ENCODE data around the gene PTPRG. TPM values are rescaled to one million over a fixed set of nuclear protein-coding genes. Genes with fewer than 3 reads are reported as not detected.
A peak's percentile ranks its signal among the peaks of the same experiment; 100 is the strongest.

Gene PTPRG
- total and polyA plus RNA-seq, 10 of the 15 experiments (the other 5 are each of a cell fraction or from before 2014, with no cell fraction given) = 0.29 to 20.7 (median 1.4) TPM

- no peak for TF ChIP-seq STAT3 (IDR thresholded peaks at IDR 0.05; ENCODE audit: low read depth, low read length)
- no peak for TF ChIP-seq CREM (IDR thresholded peaks at IDR 0.05; ENCODE audit: low read depth)
- TF ChIP-seq SMAD1 (IDR thresholded peaks at IDR 0.05; ENCODE audit: low read depth, partially characterized antibody) = no peak
- TF ChIP-seq FOXM1 (IDR thresholded peaks at IDR 0.05; ENCODE audit: low read depth, low read length) = no peak
- TF ChIP-seq IRF4 (IDR thresholded peaks at IDR 0.05; ENCODE audit: low read depth, low read length) = no peak
- no peak for TF ChIP-seq ETV6 (conservative IDR thresholded peaks at IDR 0.05 in 1 of 2, IDR thresholded peaks at IDR 0.05 in 1 of 2; ENCODE audit: borderline replicate concordance in 1 of 2, low read depth in 1 of 2)
These were observed 252.3 kb downstream of the PTPRG start (continued) for GRCh38 chr3:61813636-61814035.

DNA sequence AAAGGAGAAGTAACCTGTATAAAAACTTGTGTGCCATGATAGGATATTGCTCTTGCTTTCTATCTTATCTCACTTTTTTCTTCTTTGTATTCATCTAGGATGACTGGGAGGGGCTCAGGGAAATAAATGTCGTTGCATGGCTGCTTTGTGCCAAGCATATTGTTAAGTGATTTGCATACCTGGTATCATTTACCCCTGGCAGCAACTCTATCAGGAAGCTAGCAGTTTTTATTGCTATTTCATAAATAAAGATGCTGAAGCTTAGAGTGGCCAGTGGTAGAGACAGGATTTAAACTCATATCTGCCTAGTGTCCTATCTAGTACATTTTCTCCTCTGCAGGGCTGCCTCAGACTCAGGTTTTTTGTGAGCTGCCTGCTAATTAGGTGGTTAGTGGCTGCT, 253.3 kb downstream of the PTPRG start:
- Histone ChIP-seq H3K36me3 (ENCODE audit: control insufficient read depth in 2 of 2, insufficient read depth in 2 of 2, low read length in 1 of 2) (no peaks in the 10 kb centered on the region), H3K27me3 (replicated peaks in 1 of 2; ENCODE audit: control insufficient read depth in 2 of 2, insufficient read depth in 2 of 2, low read length in 1 of 2) (no peaks in the 10 kb centered on the region), H3K9ac (ENCODE audit: control insufficient read depth, insufficient read depth, low read length) (no peak overlapping the region), H2AFZ (ENCODE audit: control insufficient read depth, low read depth, low read length) (no peak overlapping the region), H3K9me3 (replicated peaks; ENCODE audit: control insufficient read depth, insufficient read depth, low read length) (no peaks in the 10 kb centered on the region), H3K4me1 (ENCODE audit: control insufficient read depth, insufficient read depth, low read length) (no peaks in the 10 kb centered on the region), H3K27ac (ENCODE audit: control insufficient read depth, insufficient read depth) (no peak overlapping the region), H4K20me1 (ENCODE audit: control insufficient read depth, insufficient read depth) (no peaks in the 10 kb centered on the region), H3K4me2 (ENCODE audit: control insufficient read depth, insufficient read depth) (no peak overlapping the region), H3K4me3 (no peak overlapping the region), H3K79me2 (ENCODE audit: control insufficient read depth, insufficient read depth, low read length) (no peaks in the 10 kb centered on the region)
- no peak for DNase-seq (ENCODE audit: low read depth, low spot score)
- ChIA-PET POLR2A (interaction anchor here (0.6 to 1.9 kb wide), 7 partner anchors 9 to 252 kb away, joined by 3 to 8 read pairs (median 5); no protein-coding TSS in a partner anchor), CTCF (interaction anchor here (0.6 to 1.5 kb wide), 9 partner anchors 9 to 374 kb away, joined by 3 to 8 read pairs (median 3); no protein-coding TSS in a partner anchor), RAD21 (ENCODE audit: unreplicated experiment) (interaction anchor here (0.7 to 1.6 kb wide), 8 partner anchors 9 to 251 kb away, joined by 3 to 8 read pairs (median 4); no protein-coding TSS in a partner anchor), SMC1A (ENCODE audit: uncharacterized antibody, unreplicated experiment) (interaction anchor here (0.7 to 1.9 kb wide), 23 partner anchors 10 to 256 kb away, joined by 3 to 12 read pairs (median 3); no protein-coding TSS in a partner anchor)
- FAIRE-seq = no peak
- 0% methylated on average over 1 of the region's 1 CpG for WGBS (ENCODE audit: insufficient coverage, insufficient replicate concordance, low lambda C conversion rate, missing lambda C conversion rate)
- peak; percentile 66 for ATAC-seq
- intact Hi-C loops (cut with micrococcal nuclease; ENCODE audit: unreplicated experiment) (no loop called here), in situ Hi-C loops (cut with MboI) (no loop called here)
- BruUV-seq (replicated peaks) = no TSS peak
- TF ChIP-seq BHLHE40 (IDR thresholded peaks at IDR 0.05; ENCODE audit: borderline replicate concordance in 1 of 2, low read depth in 2 of 2, low read length in 1 of 2) (no peak), MXI1 (IDR thresholded peaks at IDR 0.05; ENCODE audit: low read depth, low read length) (no peak), SRF (IDR thresholded peaks at IDR 0.05; ENCODE audit: low read depth in 2 of 2, low read length in 2 of 2) (no peak), PAX5 (IDR thresholded peaks at IDR 0.05; ENCODE audit: borderline replicate concordance, low read depth, low read length) (no peak), SP1 (IDR thresholded peaks at IDR 0.05; ENCODE audit: low read depth, low read length) (no peak), CBX5 (IDR thresholded peaks at IDR 0.05; ENCODE audit: low read depth) (no peak), TCF7 (IDR thresholded peaks at IDR 0.05; ENCODE audit: borderline replicate concordance) (no peak), YY1 (IDR thresholded peaks at IDR 0.05; ENCODE audit: low read depth, low read length) (no peak), KAT2A (conservative IDR thresholded peaks at IDR 0.05; ENCODE audit: control insufficient read depth, low read depth, low read length) (no peak), ATF7 (IDR thresholded peaks at IDR 0.05; ENCODE audit: low read depth) (no peak), RELA (IDR thresholded peaks at IDR 0.05; ENCODE audit: borderline replicate concordance, partially characterized antibody) (no peak), KLF5 (IDR thresholded peaks at IDR 0.05; ENCODE audit: partially characterized antibody) (no peak), ZNF207 (IDR thresholded peaks at IDR 0.05; ENCODE audit: borderline replicate concordance) (no peak), SMC3 (IDR thresholded peaks at IDR 0.05; ENCODE audit: borderline replicate concordance, low read length) (no peak)
- TF ChIP-seq, protein P1, sequence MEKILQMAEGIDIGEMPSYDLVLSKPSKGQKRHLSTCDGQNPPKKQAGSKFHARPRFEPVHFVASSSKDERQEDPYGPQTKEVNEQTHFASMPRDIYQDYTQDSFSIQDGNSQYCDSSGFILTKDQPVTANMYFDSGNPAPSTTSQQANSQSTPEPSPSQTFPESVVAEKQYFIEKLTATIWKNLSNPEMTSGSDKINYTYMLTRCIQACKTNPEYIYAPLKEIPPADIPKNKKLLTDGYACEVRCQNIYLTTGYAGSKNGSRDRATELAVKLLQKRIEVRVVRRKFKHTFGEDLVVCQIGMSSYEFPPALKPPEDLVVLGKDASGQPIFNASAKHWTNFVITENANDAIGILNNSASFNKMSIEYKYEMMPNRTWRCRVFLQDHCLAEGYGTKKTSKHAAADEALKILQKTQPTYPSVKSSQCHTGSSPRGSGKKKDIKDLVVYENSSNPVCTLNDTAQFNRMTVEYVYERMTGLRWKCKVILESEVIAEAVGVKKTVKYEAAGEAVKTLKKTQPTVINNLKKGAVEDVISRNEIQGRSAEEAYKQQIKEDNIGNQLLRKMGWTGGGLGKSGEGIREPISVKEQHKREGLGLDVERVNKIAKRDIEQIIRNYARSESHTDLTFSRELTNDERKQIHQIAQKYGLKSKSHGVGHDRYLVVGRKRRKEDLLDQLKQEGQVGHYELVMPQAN (conservative IDR thresholded peaks at IDR 0.05) = no peak
- TF ChIP-seq, protein P2, sequence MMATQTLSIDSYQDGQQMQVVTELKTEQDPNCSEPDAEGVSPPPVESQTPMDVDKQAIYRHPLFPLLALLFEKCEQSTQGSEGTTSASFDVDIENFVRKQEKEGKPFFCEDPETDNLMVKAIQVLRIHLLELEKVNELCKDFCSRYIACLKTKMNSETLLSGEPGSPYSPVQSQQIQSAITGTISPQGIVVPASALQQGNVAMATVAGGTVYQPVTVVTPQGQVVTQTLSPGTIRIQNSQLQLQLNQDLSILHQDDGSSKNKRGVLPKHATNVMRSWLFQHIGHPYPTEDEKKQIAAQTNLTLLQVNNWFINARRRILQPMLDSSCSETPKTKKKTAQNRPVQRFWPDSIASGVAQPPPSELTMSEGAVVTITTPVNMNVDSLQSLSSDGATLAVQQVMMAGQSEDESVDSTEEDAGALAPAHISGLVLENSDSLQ (IDR thresholded peaks at IDR 0.05) = no peak
